Fibroblast of lung (primary cell): ENCODE results near the gene HMGXB4. TPM values are rescaled to one million over a fixed set of nuclear protein-coding genes. Genes with fewer than 3 reads are reported as not detected.

ENCODE experiments used
- DNase-seq, 2 donors: peaks; one replicate each; pipeline versions ENCODE4 v3.0.0 to v3.0.0-alpha.2; 2010; ENCODE audit warnings: low read depth in 2 of 2
- H2AFZ ChIP-seq: 2 replicates; pipeline ENCODE4 v1.5.1; 2012; ENCODE audit warnings: low read length, control low read depth, inconsistent platforms
- H3K27ac ChIP-seq: 2 replicates; pipeline ENCODE4 v1.5.1; 2011; ENCODE audit warnings: low read length, control low read depth; ENCODE audit not compliant: insufficient read depth
- H3K27me3 ChIP-seq: 2 replicates; pipeline ENCODE4 v1.5.1; 2011; ENCODE audit warnings: mild to moderate bottlenecking, low read length; ENCODE audit not compliant: control insufficient read depth, insufficient read depth
- H3K36me3 ChIP-seq: 2 replicates; pipeline ENCODE4 v1.5.1; 2011; ENCODE audit warnings: low read length; ENCODE audit not compliant: control insufficient read depth, insufficient read depth
- H3K4me1 ChIP-seq: 2 replicates; pipeline ENCODE4 v1.5.1; 2011; ENCODE audit warnings: low read length; ENCODE audit not compliant: control insufficient read depth, insufficient read depth; ENCODE audit errors: extremely low read depth
- H3K4me2 ChIP-seq: 2 replicates; pipeline ENCODE4 v1.5.1; 2011; ENCODE audit warnings: low read length, control low read depth; ENCODE audit not compliant: insufficient read depth; ENCODE audit errors: extremely low read depth
- H3K4me3 ChIP-seq, 4 experiments: fragments of 200-600 bp in 1 of 4; sonication (generic) in 1 of 4; replicated peaks in 1 of 4; 2 replicates each; pipeline ENCODE4 v1.5.1; 2011 to 2016; ENCODE audit warnings: low read length in 4 of 4, low read depth in 3 of 4, mild to moderate bottlenecking in 3 of 4, control low read depth in 2 of 4, inconsistent platforms in 1 of 4, mixed read lengths in 1 of 4; ENCODE audit not compliant: insufficient read depth in 1 of 4; ENCODE audit errors: control extremely low read depth in 1 of 4
- H3K79me2 ChIP-seq: 2 replicates; pipeline ENCODE4 v1.5.1; 2012; ENCODE audit warnings: mild to moderate bottlenecking, low read length, inconsistent platforms; ENCODE audit not compliant: control insufficient read depth, insufficient read depth
- H3K9ac ChIP-seq: 2 replicates; pipeline ENCODE4 v1.5.1; 2011; ENCODE audit warnings: mild to moderate bottlenecking, low read length, control low read depth; ENCODE audit not compliant: insufficient read depth
- H3K9me3 ChIP-seq: 2 replicates; pipeline ENCODE4 v1.5.1; 2012; ENCODE audit warnings: low read depth, low read length; ENCODE audit not compliant: control insufficient read depth, insufficient read depth
- H4K20me1 ChIP-seq: 2 replicates; pipeline ENCODE4 v1.5.1; 2011; ENCODE audit warnings: low read length; ENCODE audit not compliant: control insufficient read depth, insufficient read depth; ENCODE audit errors: extremely low read depth
- EZH2 ChIP-seq: IDR thresholded peaks from 2 replicates; pipeline ENCODE4 v1.5.1; 2012; ENCODE audit warnings: low read length, control low read depth, mild to moderate bottlenecking; ENCODE audit errors: missing control alignments
- polyA plus RNA-seq, 2 donors: library from polyadenylated mRNA; depleted of rRNA in 1 of 2; stranded (reverse) in 1 of 2; unstranded in 1 of 2; fragments of >200 nt; gene quantifications; 2 replicates each; pipeline ENCODE4 v1.2.1, GENCODE V29; 2011 to 2012; ENCODE audit warnings: missing spikeins in 1 of 2
- total RNA-seq: library from RNA; depleted of rRNA; stranded (reverse); fragments of >200 nt; gene quantifications from 2 replicates; pipeline ENCODE4 v1.2.1, GENCODE V29; 2014
- TF ChIP-seq, protein P1 (sequence below), 2 donors: IDR thresholded peaks in 1 of 2; conservative IDR thresholded peaks in 1 of 2; 1 replicate in 1 of 2; 2 replicates in 1 of 2; pipeline ENCODE4 v1.5.1; 2011 to 2012; ENCODE audit warnings: low read length in 2 of 2, control low read depth in 1 of 2, inconsistent platforms in 1 of 2, low read depth in 1 of 2, mild to moderate bottlenecking in 1 of 2

The HMGXB4 gene
- total and polyA plus RNA-seq, 2 donors (not counting 1 experiment from before 2014, with no cell fraction given), result 17.3 to 31.2 TPM

DNA sequence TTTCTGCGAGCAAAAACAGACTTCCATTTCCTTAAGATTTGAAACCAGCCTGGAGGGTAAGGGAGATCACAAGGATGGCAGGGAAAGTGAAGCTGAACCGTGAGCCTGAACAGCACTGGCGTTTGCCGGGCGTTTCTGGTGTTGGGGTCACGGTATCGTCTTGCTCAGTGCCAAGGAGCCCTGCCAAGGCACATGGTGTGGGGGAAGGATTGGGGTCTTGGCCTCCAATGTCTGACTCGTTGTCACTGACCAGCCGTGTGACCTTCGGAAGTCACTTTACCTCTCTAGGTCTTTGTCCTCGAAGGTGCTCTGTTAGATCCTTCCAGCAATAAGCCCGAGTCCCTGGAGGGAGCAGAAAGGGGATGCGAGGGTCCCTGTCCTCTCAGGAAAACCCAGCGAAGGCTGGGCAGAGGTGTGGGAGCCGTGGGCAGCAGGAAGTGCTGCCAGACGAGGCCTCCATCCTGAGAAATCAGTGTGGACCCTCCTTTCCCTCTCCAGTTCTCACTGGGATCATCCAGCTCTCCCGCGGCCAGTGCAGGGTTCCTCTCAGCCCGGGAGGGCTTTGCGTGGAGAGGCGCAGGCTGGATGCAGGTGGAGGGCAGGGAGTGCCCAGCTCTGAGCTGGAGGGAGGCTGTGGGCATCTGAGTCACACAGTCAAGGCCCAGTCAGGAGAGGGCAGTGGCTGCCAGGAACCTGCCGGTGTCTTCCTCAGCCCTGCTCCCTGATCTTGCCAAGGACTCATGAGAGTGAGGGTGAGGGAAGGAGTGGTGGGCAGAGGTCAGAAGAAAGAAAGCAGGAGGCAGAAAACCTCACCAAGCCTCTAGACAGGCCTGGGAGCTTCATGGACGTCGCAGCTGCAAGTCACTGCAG is 61.3 kb downstream of the HMGXB4 start:
- Histone ChIP-seq H3K9ac (no peak overlapping the region), H3K79me2 (peaks cover 10% of the 10 kb centered on the region), H3K4me1 (peaks cover 6% of the 10 kb centered on the region), H3K9me3 (no peaks in the 10 kb centered on the region), H2AFZ (no peak overlapping the region), H3K27ac (no peak overlapping the region), H3K4me3 (no peak overlapping the region), H3K36me3 (peaks cover 6% of the 10 kb centered on the region), H3K27me3 (no peaks in the 10 kb centered on the region), H4K20me1 (peaks cover 2% of the 10 kb centered on the region), H3K4me2 (no peak overlapping the region)
- no peak for DNase-seq
- TF ChIP-seq EZH2, result no peak

DNA sequence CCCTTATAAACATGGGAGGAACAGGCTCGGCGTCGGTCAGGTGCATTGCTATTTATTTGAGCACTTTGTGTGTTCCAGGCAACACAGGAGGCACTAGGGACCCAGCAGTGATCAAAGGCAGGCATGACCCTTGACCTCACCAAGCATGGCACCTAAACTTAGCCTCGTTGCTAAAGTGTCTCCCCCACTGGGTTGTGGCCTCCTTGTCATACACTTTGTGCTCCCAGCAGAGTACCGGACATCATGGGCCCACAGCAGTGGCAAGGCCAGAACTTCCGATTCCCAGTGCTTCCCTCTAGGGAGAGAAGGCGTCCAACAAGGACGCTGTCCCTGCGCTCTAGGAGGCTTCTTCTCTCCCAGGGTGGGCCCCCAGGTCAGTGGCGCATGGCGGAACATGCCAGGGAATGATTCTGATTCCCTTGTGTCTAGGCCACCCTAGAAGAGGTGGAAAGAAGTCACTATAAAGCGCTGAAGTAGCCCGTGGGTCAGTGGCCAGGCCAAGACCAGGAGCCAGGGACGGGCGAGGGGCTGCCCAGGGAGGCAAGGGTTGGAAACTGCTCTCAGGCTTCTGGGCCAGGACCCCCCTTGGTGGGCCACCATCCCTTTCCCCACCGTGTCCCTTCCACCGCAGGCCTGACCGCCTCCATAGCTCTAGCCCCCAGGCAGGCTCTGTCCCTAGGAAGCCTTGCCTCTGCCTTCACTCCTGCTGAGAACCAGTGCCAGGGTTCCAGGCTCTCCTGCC is 62.1 kb downstream of the HMGXB4 start:
- Histone ChIP-seq H3K27ac (no peak overlapping the region), H3K4me1 (no peaks in the 10 kb centered on the region), H3K4me2 (no peak overlapping the region), H3K4me3 (no peak overlapping the region), H3K27me3 (no peaks in the 10 kb centered on the region), H4K20me1 (no peaks in the 10 kb centered on the region), H2AFZ (no peak overlapping the region), H3K79me2 (peaks cover 3% of the 10 kb centered on the region), H3K9me3 (no peaks in the 10 kb centered on the region), H3K9ac (no peak overlapping the region), H3K36me3 (peaks cover 11% of the 10 kb centered on the region)
- no peak for DNase-seq
- no peak for TF ChIP-seq EZH2
- TF ChIP-seq, protein P1, sequence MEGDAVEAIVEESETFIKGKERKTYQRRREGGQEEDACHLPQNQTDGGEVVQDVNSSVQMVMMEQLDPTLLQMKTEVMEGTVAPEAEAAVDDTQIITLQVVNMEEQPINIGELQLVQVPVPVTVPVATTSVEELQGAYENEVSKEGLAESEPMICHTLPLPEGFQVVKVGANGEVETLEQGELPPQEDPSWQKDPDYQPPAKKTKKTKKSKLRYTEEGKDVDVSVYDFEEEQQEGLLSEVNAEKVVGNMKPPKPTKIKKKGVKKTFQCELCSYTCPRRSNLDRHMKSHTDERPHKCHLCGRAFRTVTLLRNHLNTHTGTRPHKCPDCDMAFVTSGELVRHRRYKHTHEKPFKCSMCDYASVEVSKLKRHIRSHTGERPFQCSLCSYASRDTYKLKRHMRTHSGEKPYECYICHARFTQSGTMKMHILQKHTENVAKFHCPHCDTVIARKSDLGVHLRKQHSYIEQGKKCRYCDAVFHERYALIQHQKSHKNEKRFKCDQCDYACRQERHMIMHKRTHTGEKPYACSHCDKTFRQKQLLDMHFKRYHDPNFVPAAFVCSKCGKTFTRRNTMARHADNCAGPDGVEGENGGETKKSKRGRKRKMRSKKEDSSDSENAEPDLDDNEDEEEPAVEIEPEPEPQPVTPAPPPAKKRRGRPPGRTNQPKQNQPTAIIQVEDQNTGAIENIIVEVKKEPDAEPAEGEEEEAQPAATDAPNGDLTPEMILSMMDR (conservative IDR thresholded peaks at IDR 0.05 in 1 of 2, IDR thresholded peaks at IDR 0.05 in 1 of 2; ENCODE audit: low read depth in 1 of 2, low read length in 2 of 2), result no peak

DNA sequence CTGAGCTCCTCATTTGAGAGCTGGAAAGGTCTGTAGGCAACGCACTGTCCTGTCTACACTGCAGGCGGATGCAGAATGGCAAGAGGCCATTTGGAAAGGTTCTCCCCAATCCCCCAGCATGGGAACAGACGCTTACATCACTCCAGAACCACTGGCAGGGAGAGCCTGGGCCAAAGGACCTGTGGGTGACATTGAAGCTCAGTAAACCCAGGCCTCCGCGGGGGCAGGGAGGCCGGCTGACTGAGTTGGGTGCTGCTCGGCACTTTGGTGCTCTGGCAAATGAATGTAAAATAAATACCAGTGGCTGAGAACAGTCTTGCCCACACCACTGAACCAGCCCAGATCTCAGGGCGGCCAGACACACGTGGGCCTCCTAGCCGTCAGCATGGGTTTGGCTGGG is 64.8 kb downstream of the HMGXB4 start:
- TF ChIP-seq EZH2, result no peak
- TF ChIP-seq, protein P1 (conservative IDR thresholded peaks at IDR 0.05 in 1 of 2, IDR thresholded peaks at IDR 0.05 in 1 of 2; ENCODE audit: low read depth in 1 of 2, low read length in 2 of 2), result no peak
- Histone ChIP-seq H3K27ac (no peak overlapping the region), H3K9me3 (no peaks in the 10 kb centered on the region), H2AFZ (no peak overlapping the region), H3K27me3 (no peaks in the 10 kb centered on the region), H3K36me3 (peaks cover 17% of the 10 kb centered on the region), H3K9ac (no peak overlapping the region), H3K4me2 (no peak overlapping the region), H3K79me2 (no peaks in the 10 kb centered on the region), H4K20me1 (no peaks in the 10 kb centered on the region), H3K4me1 (no peaks in the 10 kb centered on the region), H3K4me3 (no peak overlapping the region)
- DNase-seq, result no peak
